ENCODE measurements around the gene NAP1L4.

Gene NAP1L4

DNA sequence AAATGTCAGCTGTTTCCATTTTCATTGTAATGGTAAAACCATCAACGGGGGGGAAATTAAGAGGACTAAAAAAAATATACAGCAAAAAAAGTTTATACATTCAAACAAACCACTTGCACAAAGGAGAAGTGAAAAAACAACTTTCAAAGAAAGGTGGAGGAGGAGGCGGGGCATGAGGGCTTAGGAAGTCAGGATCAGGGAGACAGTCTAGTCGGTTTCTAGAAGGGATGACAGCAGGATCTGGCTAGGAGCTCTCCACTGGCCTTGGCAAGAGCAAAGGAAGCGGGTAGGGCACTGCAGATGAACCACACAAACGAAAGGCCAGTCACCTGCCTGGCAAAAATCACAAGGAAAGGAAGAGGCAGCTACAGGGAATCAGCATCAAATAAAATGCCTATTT lies 31.0 kb downstream of the NAP1L4 start:
- Histone ChIP-seq H3K4me3 (replicated peaks; ENCODE audit: low read depth, low read length) (no peak overlapping the region), H3K27me3 (replicated peaks; ENCODE audit: control insufficient read depth, insufficient read depth, low read length) (no peaks in the 10 kb centered on the region), H3K36me3 (ENCODE audit: control insufficient read depth, insufficient read depth, low read length) (peaks cover 35% of the 10 kb centered on the region)
- TF ChIP-seq, protein P1, sequence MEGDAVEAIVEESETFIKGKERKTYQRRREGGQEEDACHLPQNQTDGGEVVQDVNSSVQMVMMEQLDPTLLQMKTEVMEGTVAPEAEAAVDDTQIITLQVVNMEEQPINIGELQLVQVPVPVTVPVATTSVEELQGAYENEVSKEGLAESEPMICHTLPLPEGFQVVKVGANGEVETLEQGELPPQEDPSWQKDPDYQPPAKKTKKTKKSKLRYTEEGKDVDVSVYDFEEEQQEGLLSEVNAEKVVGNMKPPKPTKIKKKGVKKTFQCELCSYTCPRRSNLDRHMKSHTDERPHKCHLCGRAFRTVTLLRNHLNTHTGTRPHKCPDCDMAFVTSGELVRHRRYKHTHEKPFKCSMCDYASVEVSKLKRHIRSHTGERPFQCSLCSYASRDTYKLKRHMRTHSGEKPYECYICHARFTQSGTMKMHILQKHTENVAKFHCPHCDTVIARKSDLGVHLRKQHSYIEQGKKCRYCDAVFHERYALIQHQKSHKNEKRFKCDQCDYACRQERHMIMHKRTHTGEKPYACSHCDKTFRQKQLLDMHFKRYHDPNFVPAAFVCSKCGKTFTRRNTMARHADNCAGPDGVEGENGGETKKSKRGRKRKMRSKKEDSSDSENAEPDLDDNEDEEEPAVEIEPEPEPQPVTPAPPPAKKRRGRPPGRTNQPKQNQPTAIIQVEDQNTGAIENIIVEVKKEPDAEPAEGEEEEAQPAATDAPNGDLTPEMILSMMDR (IDR thresholded peaks at IDR 0.05; ENCODE audit: insufficient read depth, low read length, poor library complexity, severe bottlenecking), result no peak
- no peak for DNase-seq (ENCODE audit: extremely low read depth, insufficient read length)

DNA sequence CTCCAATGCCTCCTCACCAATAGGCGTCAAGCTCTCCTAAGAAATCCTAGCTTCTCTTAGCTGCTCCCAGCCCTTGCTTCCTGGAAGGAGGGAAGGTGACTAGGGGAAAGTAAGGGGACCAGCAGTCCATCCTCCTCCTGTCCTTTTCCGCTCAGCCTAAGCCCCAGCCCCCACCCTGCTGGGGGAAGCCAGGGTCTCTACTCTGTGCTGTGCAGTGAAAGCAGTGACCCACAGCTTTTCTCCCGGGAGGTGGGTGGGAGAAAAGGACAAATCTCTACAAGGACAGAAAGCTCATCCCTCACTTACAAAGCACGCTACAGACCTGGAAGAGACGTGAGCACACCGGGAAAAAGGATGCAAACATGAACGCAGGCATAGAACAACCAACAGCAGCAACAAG lies 32.0 kb downstream of the NAP1L4 start:
- DNase-seq (ENCODE audit: extremely low read depth, insufficient read length), result no peak
- no peak overlapping the region for H3K4me3 ChIP-seq (replicated peaks; ENCODE audit: low read depth, low read length)
- no peaks in the 10 kb centered on the region for H3K27me3 ChIP-seq (replicated peaks; ENCODE audit: control insufficient read depth, insufficient read depth, low read length)
- TF ChIP-seq, protein P1 (IDR thresholded peaks at IDR 0.05; ENCODE audit: insufficient read depth, low read length, poor library complexity, severe bottlenecking), result no peak
- H3K36me3 ChIP-seq (ENCODE audit: control insufficient read depth, insufficient read depth, low read length), result peaks cover 40% of the 10 kb centered on the region

DNA sequence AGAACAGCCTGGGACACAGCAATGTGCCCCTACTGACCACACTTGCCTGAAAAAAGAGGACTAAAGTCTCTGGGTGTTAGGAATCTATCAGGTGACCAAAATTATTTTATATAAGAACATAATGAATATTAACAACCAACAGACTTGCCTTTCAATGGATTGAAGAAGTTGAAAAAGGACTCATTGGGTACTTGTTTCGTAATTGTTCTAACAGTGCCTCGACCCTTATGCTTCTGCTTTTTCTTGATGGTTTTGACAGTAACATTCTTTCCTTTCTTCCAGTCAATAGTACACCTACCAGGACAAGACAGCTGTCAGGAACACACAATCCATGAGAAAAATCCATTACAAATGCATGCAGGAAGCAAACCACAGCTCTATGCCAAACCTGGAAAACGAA lies 33.9 kb downstream of the NAP1L4 start:
- H3K36me3 ChIP-seq (ENCODE audit: control insufficient read depth, insufficient read depth, low read length), result peaks cover 39% of the 10 kb centered on the region
- TF ChIP-seq, protein P1 (IDR thresholded peaks at IDR 0.05; ENCODE audit: insufficient read depth, low read length, poor library complexity, severe bottlenecking), result no peak
- DNase-seq (ENCODE audit: extremely low read depth, insufficient read length), result no peak
- H3K27me3 ChIP-seq (replicated peaks; ENCODE audit: control insufficient read depth, insufficient read depth, low read length), result no peaks in the 10 kb centered on the region
- H3K4me3 ChIP-seq (replicated peaks; ENCODE audit: low read depth, low read length), result no peak overlapping the region

DNA sequence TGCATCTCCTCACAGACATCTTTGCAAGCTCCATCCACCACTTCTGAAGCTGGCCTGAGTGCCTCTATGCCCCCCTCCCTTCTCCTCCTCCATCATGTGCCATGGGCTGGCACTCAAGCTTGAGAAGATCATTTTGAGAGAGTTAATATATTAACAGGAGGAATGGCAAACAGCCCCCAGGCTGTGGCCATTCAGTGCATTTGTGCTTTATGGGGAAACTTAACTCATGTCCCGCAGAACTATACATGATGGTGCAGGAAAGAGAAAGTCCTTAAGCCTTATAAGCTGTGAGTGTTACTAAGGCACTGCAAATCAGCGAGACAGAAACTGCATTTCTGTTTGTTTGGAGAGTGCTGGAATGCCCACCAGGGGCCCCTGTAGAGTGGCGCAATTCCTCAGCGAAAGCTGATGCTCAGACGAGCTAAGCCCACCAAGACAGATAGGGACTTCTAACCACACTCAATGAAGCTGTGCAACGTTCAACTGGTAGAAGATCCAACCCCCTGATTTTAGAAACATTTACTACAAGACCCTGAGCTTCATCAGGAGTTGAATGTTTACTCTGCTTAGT lies 36.1 kb downstream of the NAP1L4 start:
- TF ChIP-seq, protein P1 (IDR thresholded peaks at IDR 0.05; ENCODE audit: insufficient read depth, low read length, poor library complexity, severe bottlenecking), result no peak
- no peak for DNase-seq (ENCODE audit: extremely low read depth, insufficient read length)
- peaks cover 49% of the 10 kb centered on the region for H3K36me3 ChIP-seq (ENCODE audit: control insufficient read depth, insufficient read depth, low read length)
- no peak overlapping the region for H3K4me3 ChIP-seq (replicated peaks; ENCODE audit: low read depth, low read length)
- H3K27me3 ChIP-seq (replicated peaks; ENCODE audit: control insufficient read depth, insufficient read depth, low read length), result no peaks in the 10 kb centered on the region

DNA sequence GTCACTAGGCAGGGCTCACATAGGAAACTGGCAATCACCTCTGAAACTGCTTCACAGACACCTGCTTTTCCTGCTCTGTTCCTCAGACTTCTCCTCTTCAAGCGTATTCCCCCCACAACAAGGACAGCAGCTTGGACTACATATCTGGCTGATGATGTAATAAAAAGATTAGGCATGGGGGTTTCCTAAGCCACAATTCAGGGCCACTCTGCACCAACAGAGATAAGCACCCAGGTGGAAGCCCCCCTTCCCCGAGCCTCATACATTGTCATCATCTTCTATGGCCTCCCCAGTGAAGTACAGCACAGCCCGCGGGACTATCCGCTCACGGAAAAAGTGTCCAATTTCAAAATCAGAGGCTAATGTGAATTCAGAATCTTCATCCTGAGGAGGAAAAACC lies 37.9 kb downstream of the NAP1L4 start:
- Histone ChIP-seq H3K36me3 (ENCODE audit: control insufficient read depth, insufficient read depth, low read length) (peaks cover 50% of the 10 kb centered on the region), H3K27me3 (replicated peaks; ENCODE audit: control insufficient read depth, insufficient read depth, low read length) (no peaks in the 10 kb centered on the region), H3K4me3 (replicated peaks; ENCODE audit: low read depth, low read length) (no peak overlapping the region)
- no peak for DNase-seq (ENCODE audit: extremely low read depth, insufficient read length)
- TF ChIP-seq, protein P1 (IDR thresholded peaks at IDR 0.05; ENCODE audit: insufficient read depth, low read length, poor library complexity, severe bottlenecking), result no peak

DNA sequence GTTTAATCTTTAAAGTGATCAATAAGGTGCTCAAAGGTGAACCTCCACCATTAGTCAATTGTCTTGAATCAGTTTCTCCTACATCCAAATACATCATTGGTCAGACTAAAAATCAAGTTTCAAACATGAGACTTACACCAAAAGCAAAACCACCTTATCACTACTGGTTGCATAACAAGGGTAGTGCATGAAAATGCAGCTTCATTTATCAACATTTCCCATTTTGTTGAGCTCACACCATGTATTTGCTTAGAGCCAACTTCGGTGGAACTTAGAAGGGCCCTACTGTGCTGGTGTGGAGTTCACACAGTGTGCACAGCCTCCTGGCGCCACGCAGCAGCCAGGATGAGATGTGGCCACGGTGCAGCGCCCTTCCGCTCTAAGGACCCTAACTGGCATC lies 39.8 kb downstream of the NAP1L4 start:
- no peak for DNase-seq (ENCODE audit: extremely low read depth, insufficient read length)
- H3K27me3 ChIP-seq (replicated peaks; ENCODE audit: control insufficient read depth, insufficient read depth, low read length), result no peaks in the 10 kb centered on the region
- TF ChIP-seq, protein P1 (IDR thresholded peaks at IDR 0.05; ENCODE audit: insufficient read depth, low read length, poor library complexity, severe bottlenecking), result no peak
- H3K36me3 ChIP-seq (ENCODE audit: control insufficient read depth, insufficient read depth, low read length), result peaks cover 45% of the 10 kb centered on the region
- no peak overlapping the region for H3K4me3 ChIP-seq (replicated peaks; ENCODE audit: low read depth, low read length)
